Calu3 (cell line): ENCODE data around the gene KIAA0825. TPM values are rescaled to one million over a fixed set of nuclear protein-coding genes. Genes with fewer than 3 reads are reported as not detected.
A peak's percentile ranks its signal among the peaks of the same experiment; 100 is the strongest.

Experiments used
- BruUV-seq: library from RNA; stranded (reverse); fragments of 400-500 nt; replicated peaks from 2 replicates; lab custom pipeline; 2021; lab: Mats Ljungman, UMichigan
- CTCF ChIA-PET: fragments of 300-600 bp; sonication (Branson Sonifier 250); formaldehyde crosslinking; loops from one replicate; lab custom pipeline; 2022; ENCODE audit warnings: antibody characterized with exemption; lab: Charles Lee
- DNase-seq: peaks from one replicate; pipeline ENCODE4 v3.0.0; 2022
- H3K27ac Mint-ChIP-seq: one replicate; pipeline ENCODE4 v1.8.0; 2022; ENCODE audit warnings: mixed read lengths; ENCODE audit not compliant: unreplicated experiment
- H3K27me3 Mint-ChIP-seq: one replicate; pipeline ENCODE4 v1.8.0; 2022; ENCODE audit warnings: mixed read lengths; ENCODE audit not compliant: unreplicated experiment
- H3K36me3 Mint-ChIP-seq: one replicate; pipeline ENCODE4 v1.8.0; 2022; ENCODE audit warnings: mild to moderate bottlenecking, moderate library complexity, mixed read lengths; ENCODE audit not compliant: insufficient read depth, unreplicated experiment
- H3K4me1 Mint-ChIP-seq: one replicate; pipeline ENCODE4 v1.8.0; 2022; ENCODE audit warnings: mild to moderate bottlenecking, low read depth, mixed read lengths; ENCODE audit not compliant: unreplicated experiment
- H3K4me3 Mint-ChIP-seq: one replicate; pipeline ENCODE4 v1.8.0; 2022; ENCODE audit warnings: mild to moderate bottlenecking, low read depth, moderate library complexity, mixed read lengths; ENCODE audit not compliant: unreplicated experiment
- H3K9me3 Mint-ChIP-seq: one replicate; pipeline ENCODE4 v1.8.0; 2022; ENCODE audit warnings: low read depth, mixed read lengths; ENCODE audit not compliant: unreplicated experiment
- intact Hi-C: fragments of 100-400 bp; cut with micrococcal nuclease; formaldehyde crosslinking; loops from one replicate; pipeline ENCODE4 v1.10.0; 2022; ENCODE audit not compliant: unreplicated experiment
- total RNA-seq: library from RNA; stranded (reverse); gene quantifications from 2 replicates; pipeline ENCODE4 v1.2.3, GENCODE V29; 2022
- TF ChIP-seq, protein P1 (sequence below): fragments of 200-600 bp; IDR thresholded peaks from one replicate; pipeline ENCODE4 v1.8.0; 2022; ENCODE audit warnings: antibody characterized with exemption; ENCODE audit not compliant: unreplicated experiment

The KIAA0825 gene
- total RNA-seq, 1 experiment from 2014 or later: 1.9 TPM

DNA sequence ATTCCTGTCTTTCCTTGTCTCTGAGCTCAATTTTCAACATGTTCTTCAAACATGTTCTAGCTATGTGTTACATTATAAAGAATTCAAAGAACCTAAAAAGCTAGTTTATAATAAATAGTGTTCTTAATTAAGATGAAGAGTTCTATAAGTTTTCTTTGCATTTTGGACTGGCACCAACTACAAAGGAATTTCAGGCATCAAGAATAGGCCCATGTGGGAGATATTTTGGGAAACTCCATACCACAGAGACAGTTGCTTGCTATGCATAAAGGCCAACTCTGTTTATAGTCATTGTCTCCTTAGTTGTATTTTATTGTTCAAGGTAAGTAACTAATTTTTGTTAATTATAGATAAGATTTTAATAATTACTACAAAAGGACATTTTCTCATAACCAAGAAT is 4.6 kb upstream of the KIAA0825 start:
- Mint-ChIP-seq H3K27me3 (no peaks in the 10 kb centered on the region), H3K36me3 (peaks cover 16% of the 10 kb centered on the region), H3K27ac (no peak overlapping the region), H3K9me3 (no peaks in the 10 kb centered on the region), H3K4me3 (no peak overlapping the region), H3K4me1 (peaks cover 8% of the 10 kb centered on the region)
- no peak for DNase-seq
- CTCF ChIA-PET: no interaction called here
- TF ChIP-seq, protein P1, sequence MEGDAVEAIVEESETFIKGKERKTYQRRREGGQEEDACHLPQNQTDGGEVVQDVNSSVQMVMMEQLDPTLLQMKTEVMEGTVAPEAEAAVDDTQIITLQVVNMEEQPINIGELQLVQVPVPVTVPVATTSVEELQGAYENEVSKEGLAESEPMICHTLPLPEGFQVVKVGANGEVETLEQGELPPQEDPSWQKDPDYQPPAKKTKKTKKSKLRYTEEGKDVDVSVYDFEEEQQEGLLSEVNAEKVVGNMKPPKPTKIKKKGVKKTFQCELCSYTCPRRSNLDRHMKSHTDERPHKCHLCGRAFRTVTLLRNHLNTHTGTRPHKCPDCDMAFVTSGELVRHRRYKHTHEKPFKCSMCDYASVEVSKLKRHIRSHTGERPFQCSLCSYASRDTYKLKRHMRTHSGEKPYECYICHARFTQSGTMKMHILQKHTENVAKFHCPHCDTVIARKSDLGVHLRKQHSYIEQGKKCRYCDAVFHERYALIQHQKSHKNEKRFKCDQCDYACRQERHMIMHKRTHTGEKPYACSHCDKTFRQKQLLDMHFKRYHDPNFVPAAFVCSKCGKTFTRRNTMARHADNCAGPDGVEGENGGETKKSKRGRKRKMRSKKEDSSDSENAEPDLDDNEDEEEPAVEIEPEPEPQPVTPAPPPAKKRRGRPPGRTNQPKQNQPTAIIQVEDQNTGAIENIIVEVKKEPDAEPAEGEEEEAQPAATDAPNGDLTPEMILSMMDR: no peak
- intact Hi-C loops: no loop called here
- BruUV-seq: no TSS peak

DNA sequence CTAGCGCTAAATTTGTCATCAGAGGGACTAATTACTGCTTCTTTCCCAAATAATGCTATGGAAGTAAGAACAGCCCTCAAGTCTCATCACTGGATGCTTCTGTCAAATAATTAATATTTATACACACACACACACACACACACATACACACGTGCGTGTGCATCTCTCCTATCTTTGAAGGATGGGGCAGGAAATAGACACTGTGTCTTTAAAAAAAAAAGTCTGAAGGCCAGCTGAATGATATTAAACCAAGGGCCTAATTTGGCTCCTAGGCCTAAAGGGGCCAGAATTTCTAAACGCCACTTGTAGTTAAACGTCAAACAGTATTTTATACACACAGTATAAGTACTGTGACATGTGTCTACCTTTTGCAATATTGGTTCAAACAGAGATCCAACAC is 3.4 kb upstream of the KIAA0825 start:
- Mint-ChIP-seq H3K27me3 (no peaks in the 10 kb centered on the region), H3K9me3 (no peaks in the 10 kb centered on the region), H3K4me3 (no peak overlapping the region), H3K27ac (no peak overlapping the region), H3K36me3 (peaks cover 25% of the 10 kb centered on the region), H3K4me1 (peaks cover 16% of the 10 kb centered on the region)
- BruUV-seq: no TSS peak
- TF ChIP-seq, protein P1: no peak
- CTCF ChIA-PET: interaction anchor here (0.7 kb wide), 1 partner anchor 1317 kb away, joined by 3 read pairs; no protein-coding TSS in a partner anchor
- DNase-seq: no peak
- intact Hi-C loops: no loop called here

DNA sequence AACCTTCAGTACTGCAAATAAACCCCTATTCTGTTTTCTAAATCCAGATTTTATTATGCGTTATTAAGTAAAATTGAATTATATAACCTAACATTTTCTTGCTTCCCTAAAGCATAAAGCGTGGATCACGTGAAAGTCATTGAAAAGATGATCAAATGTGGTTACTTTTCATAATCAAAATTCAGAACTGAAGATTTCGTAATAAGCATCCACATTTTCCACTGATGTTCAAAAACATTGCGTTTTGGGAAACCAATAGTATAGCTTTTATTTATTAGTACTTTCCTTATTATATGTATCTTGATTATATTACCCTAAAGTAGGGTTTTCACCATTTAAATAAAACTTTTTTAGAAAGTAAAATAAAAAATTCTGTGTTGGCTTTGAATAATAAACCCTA is 1.9 kb upstream of the KIAA0825 start:
- CTCF ChIA-PET: no interaction called here
- Mint-ChIP-seq H3K36me3 (peaks cover 25% of the 10 kb centered on the region), H3K27ac (no peak overlapping the region), H3K4me1 (peaks cover 16% of the 10 kb centered on the region), H3K27me3 (no peaks in the 10 kb centered on the region), H3K4me3 (no peak overlapping the region), H3K9me3 (no peaks in the 10 kb centered on the region)
- intact Hi-C loops: no loop called here
- DNase-seq: no peak
- TF ChIP-seq, protein P1: no peak
- no TSS peak for BruUV-seq

DNA sequence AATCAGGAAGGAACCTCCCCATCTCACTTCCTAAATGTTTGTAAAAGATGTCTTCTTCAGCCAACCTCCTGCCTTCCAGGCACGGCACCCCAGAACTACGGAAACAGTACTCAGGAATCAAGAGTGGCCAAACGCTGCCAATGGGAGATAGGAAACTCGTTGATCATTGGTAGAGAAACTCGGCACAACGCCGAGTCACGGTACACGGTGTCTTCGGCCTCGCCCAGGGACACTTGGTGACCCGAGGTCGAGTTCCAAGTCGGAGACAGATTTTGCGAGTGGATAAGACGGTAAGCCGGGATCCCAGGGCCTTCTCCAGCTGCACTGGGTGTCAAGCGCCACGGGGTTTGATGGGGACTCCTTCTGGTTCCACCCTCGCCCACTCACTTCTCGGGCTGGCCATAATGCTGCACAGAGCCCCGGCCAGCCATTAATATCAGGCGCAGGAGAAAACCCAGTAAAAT is 343 bp downstream of the KIAA0825 start:
- H3K4me1 Mint-ChIP-seq: peaks cover 16% of the 10 kb centered on the region
- intact Hi-C loops: loop anchor here (10.0 kb wide), 1 partner anchor 237 kb away; no protein-coding TSS in a partner anchor
- BruUV-seq: no TSS peak
- H3K4me3 Mint-ChIP-seq: peak overlapping the region; percentile 99
- peak; percentile 54 for DNase-seq
- no peaks in the 10 kb centered on the region for H3K27me3 Mint-ChIP-seq
- peak overlapping the region; percentile 89 for H3K27ac Mint-ChIP-seq
- TF ChIP-seq, protein P1: no peak
- H3K9me3 Mint-ChIP-seq: no peaks in the 10 kb centered on the region
- CTCF ChIA-PET: interaction anchor here (1.6 kb wide), 1 partner anchor 120 kb away, joined by 3 read pairs; no protein-coding TSS in a partner anchor
- peaks cover 25% of the 10 kb centered on the region for H3K36me3 Mint-ChIP-seq
